Liver (tissue), 3 donors: Measurements from ENCODE around the gene PSMD11.

Experiments used
- EGR1 ChIP-seq, 2 donors: IDR thresholded peaks; 2 replicates each; pipeline ENCODE4 v1.6.1; 2016 to 2018; ENCODE audit warnings: antibody characterized with exemption in 2 of 2, low read depth in 2 of 2
- FOXA1 ChIP-seq: IDR thresholded peaks from 2 replicates; pipeline ENCODE4 v1.6.1; 2016; ENCODE audit warnings: antibody characterized with exemption
- GABPA ChIP-seq, 2 donors: IDR thresholded peaks in 1 of 2; conservative IDR thresholded peaks in 1 of 2; 2 replicates each; pipeline ENCODE4 v1.6.1; 2016; ENCODE audit warnings: antibody characterized with exemption in 2 of 2, mild to moderate bottlenecking in 1 of 2, moderate library complexity in 1 of 2
- JUND ChIP-seq, 2 donors: IDR thresholded peaks; 2 replicates each; pipeline ENCODE4 v1.6.1; 2016; ENCODE audit warnings: antibody characterized with exemption in 2 of 2
- RAD21 ChIP-seq, 2 donors: IDR thresholded peaks; 2 replicates each; pipeline ENCODE4 v1.6.1; 2016; ENCODE audit warnings: antibody characterized with exemption in 2 of 2, mild to moderate bottlenecking in 2 of 2
- RXRA ChIP-seq, 2 donors: IDR thresholded peaks; 2 replicates each; pipeline ENCODE4 v1.6.1; 2017 to 2018; ENCODE audit warnings: antibody characterized with exemption in 2 of 2, mild to moderate bottlenecking in 1 of 2
- SP1 ChIP-seq: IDR thresholded peaks from 2 replicates; pipeline ENCODE4 v1.6.1; 2018; ENCODE audit warnings: antibody characterized with exemption, mild to moderate bottlenecking
- TAF1 ChIP-seq: conservative IDR thresholded peaks from 2 replicates; pipeline ENCODE4 v1.6.1; 2016; ENCODE audit warnings: antibody characterized with exemption, mild to moderate bottlenecking
- YY1 ChIP-seq: IDR thresholded peaks from 2 replicates; pipeline ENCODE4 v1.6.1; 2016; ENCODE audit warnings: antibody characterized with exemption, mild to moderate bottlenecking
- TF ChIP-seq, protein P1 (sequence below): fragments of 150-350 bp; IDR thresholded peaks from 2 replicates; pipeline ENCODE4 v1.5.1; 2017; ENCODE audit warnings: improper control_type of control experiment, low read depth, low read length; ENCODE audit not compliant: missing input control
- TF ChIP-seq, protein P2 (sequence below): IDR thresholded peaks from 2 replicates; pipeline ENCODE4 v1.6.1; 2016; ENCODE audit warnings: antibody characterized with exemption, mild to moderate bottlenecking
- TF ChIP-seq, protein P3 (sequence below): IDR thresholded peaks from 2 replicates; pipeline ENCODE4 v1.6.1; 2016; ENCODE audit warnings: antibody characterized with exemption
- TF ChIP-seq, protein P4 (sequence below): IDR thresholded peaks from 2 replicates; pipeline ENCODE4 v1.6.1; 2016; ENCODE audit warnings: antibody characterized with exemption
- TF ChIP-seq, protein P5 (sequence below): IDR thresholded peaks from 2 replicates; pipeline ENCODE4 v1.6.1; 2016; ENCODE audit warnings: antibody characterized with exemption
- donor health status: healthy.
- donor health status: healthy.

DNA sequence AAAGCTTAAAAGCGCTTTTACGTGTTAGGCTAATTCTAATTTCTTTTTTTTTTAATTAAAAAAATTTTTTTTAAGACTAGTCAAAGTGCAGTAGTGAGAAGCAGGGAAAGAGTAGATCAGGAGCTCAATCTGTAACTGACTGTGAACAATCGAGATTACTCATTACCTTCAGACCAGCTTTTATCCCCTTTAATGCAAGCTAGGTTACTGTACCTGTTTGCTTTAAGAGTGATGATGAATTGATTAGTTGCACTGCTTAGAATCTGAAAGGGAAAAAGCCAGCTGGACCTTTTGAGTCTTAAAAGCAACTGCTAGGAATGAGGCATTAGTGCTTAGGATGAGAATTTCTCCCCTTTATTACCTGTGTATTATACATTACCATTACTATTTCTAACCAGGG is 19.0 kb downstream of the PSMD11 start:
- TF ChIP-seq, protein P1, sequence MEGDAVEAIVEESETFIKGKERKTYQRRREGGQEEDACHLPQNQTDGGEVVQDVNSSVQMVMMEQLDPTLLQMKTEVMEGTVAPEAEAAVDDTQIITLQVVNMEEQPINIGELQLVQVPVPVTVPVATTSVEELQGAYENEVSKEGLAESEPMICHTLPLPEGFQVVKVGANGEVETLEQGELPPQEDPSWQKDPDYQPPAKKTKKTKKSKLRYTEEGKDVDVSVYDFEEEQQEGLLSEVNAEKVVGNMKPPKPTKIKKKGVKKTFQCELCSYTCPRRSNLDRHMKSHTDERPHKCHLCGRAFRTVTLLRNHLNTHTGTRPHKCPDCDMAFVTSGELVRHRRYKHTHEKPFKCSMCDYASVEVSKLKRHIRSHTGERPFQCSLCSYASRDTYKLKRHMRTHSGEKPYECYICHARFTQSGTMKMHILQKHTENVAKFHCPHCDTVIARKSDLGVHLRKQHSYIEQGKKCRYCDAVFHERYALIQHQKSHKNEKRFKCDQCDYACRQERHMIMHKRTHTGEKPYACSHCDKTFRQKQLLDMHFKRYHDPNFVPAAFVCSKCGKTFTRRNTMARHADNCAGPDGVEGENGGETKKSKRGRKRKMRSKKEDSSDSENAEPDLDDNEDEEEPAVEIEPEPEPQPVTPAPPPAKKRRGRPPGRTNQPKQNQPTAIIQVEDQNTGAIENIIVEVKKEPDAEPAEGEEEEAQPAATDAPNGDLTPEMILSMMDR, result no peak
- TF ChIP-seq, protein P2, sequence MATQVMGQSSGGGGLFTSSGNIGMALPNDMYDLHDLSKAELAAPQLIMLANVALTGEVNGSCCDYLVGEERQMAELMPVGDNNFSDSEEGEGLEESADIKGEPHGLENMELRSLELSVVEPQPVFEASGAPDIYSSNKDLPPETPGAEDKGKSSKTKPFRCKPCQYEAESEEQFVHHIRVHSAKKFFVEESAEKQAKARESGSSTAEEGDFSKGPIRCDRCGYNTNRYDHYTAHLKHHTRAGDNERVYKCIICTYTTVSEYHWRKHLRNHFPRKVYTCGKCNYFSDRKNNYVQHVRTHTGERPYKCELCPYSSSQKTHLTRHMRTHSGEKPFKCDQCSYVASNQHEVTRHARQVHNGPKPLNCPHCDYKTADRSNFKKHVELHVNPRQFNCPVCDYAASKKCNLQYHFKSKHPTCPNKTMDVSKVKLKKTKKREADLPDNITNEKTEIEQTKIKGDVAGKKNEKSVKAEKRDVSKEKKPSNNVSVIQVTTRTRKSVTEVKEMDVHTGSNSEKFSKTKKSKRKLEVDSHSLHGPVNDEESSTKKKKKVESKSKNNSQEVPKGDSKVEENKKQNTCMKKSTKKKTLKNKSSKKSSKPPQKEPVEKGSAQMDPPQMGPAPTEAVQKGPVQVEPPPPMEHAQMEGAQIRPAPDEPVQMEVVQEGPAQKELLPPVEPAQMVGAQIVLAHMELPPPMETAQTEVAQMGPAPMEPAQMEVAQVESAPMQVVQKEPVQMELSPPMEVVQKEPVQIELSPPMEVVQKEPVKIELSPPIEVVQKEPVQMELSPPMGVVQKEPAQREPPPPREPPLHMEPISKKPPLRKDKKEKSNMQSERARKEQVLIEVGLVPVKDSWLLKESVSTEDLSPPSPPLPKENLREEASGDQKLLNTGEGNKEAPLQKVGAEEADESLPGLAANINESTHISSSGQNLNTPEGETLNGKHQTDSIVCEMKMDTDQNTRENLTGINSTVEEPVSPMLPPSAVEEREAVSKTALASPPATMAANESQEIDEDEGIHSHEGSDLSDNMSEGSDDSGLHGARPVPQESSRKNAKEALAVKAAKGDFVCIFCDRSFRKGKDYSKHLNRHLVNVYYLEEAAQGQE, result no peak
- TF ChIP-seq EGR1 (IDR thresholded peaks at IDR 0.05; ENCODE audit: low read depth in 2 of 2) (no peak), YY1 (no peak), RXRA (IDR thresholded peaks at IDR 0.05) (no peak), RAD21 (IDR thresholded peaks at IDR 0.05) (no peak), SP1 (no peak), TAF1 (no peak), GABPA (IDR thresholded peaks at IDR 0.05 in 1 of 2, conservative IDR thresholded peaks at IDR 0.05 in 1 of 2) (no peak), FOXA1 (no peak), JUND (IDR thresholded peaks at IDR 0.05) (no peak)
- TF ChIP-seq, protein P3, sequence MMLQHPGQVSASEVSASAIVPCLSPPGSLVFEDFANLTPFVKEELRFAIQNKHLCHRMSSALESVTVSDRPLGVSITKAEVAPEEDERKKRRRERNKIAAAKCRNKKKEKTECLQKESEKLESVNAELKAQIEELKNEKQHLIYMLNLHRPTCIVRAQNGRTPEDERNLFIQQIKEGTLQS, result no peak
- TF ChIP-seq, protein P4, sequence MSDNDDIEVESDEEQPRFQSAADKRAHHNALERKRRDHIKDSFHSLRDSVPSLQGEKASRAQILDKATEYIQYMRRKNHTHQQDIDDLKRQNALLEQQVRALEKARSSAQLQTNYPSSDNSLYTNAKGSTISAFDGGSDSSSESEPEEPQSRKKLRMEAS, result no peak
- TF ChIP-seq, protein P5, sequence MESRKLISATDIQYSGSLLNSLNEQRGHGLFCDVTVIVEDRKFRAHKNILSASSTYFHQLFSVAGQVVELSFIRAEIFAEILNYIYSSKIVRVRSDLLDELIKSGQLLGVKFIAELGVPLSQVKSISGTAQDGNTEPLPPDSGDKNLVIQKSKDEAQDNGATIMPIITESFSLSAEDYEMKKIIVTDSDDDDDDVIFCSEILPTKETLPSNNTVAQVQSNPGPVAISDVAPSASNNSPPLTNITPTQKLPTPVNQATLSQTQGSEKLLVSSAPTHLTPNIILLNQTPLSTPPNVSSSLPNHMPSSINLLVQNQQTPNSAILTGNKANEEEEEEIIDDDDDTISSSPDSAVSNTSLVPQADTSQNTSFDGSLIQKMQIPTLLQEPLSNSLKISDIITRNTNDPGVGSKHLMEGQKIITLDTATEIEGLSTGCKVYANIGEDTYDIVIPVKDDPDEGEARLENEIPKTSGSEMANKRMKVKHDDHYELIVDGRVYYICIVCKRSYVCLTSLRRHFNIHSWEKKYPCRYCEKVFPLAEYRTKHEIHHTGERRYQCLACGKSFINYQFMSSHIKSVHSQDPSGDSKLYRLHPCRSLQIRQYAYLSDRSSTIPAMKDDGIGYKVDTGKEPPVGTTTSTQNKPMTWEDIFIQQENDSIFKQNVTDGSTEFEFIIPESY, result no peak
